ENCODE measurements around the gene SERPINB12. TPM values are rescaled to one million over a fixed set of nuclear protein-coding genes. Genes with fewer than 3 reads are reported as not detected.

SERPINB12 gene
- total RNA-seq, 1 experiment from 2014 or later = not detected

- Histone ChIP-seq H3K56ac (ENCODE audit: insufficient read length, low read depth, low read length) (no peak overlapping the region), H3K4ac (ENCODE audit: low read depth, low read length) (no peak overlapping the region), H3K4me2 (ENCODE audit: insufficient read depth, insufficient read length, low read length) (no peak overlapping the region), H3K27me3 (ENCODE audit: insufficient read depth, low read length) (no peaks in the 10 kb centered on the region), H3K9me3 (ENCODE audit: control insufficient read depth, low read depth, low read length) (no peaks in the 10 kb centered on the region), H2AK5ac (ENCODE audit: insufficient read length, low read length) (no peak overlapping the region), H2BK5ac (ENCODE audit: insufficient read length, low read length) (no peak overlapping the region), H3K14ac (ENCODE audit: insufficient read depth, low read length) (no peak overlapping the region), H3K27ac (ENCODE audit: insufficient read length, low read depth, low read length) (no peak overlapping the region), H3K4me1 (ENCODE audit: insufficient read depth, low read length) (no peaks in the 10 kb centered on the region), H3K79me1 (ENCODE audit: insufficient read depth, low read depth, low read length, poor library complexity, severe bottlenecking) (no peaks in the 10 kb centered on the region), H2BK120ac (ENCODE audit: low read depth, low read length, poor library complexity, severe bottlenecking) (no peak overlapping the region), H2BK12ac (ENCODE audit: insufficient read length, low read depth, low read length) (no peak overlapping the region), H4K20me1 (ENCODE audit: control insufficient read depth, insufficient read depth, insufficient read length) (no peaks in the 10 kb centered on the region), H2BK20ac (ENCODE audit: low read depth, low read length, poor library complexity, severe bottlenecking) (no peak overlapping the region), H3K79me2 (ENCODE audit: insufficient read depth, low read length) (no peaks in the 10 kb centered on the region), H3K23me2 (ENCODE audit: insufficient read length, low read depth, low read length, poor library complexity, severe bottlenecking) (no peaks in the 10 kb centered on the region), H2AFZ (ENCODE audit: low read length) (no peak overlapping the region), H4K5ac (ENCODE audit: insufficient read length, low read depth, low read length) (no peak overlapping the region), H2BK15ac (ENCODE audit: low read depth, low read length) (no peak overlapping the region), H3K18ac (ENCODE audit: insufficient read length, low read depth, low read length) (no peak overlapping the region), H3K9ac (ENCODE audit: extremely low read depth, insufficient read length, low read length) (no peak overlapping the region), H4K91ac (ENCODE audit: insufficient read length, low read depth, low read length) (no peak overlapping the region), H4K8ac (replicated peaks; ENCODE audit: insufficient read length, low read depth, low read length) (no peak overlapping the region), H3K23ac (ENCODE audit: insufficient read length, low read depth, low read length) (no peak overlapping the region), H3T11ph (ENCODE audit: low read length) (no peak overlapping the region)
- WGBS (ENCODE audit: extremely low coverage, insufficient read length, low lambda C conversion rate) = no CpG with 5 or more reads among the region's 3 CpGs
- peaks cover 8 to 12% of the 10 kb centered on the region in 2 experiments for H3K4me1 Mint-ChIP-seq
- no peak overlapping the region for H3K4me3 Mint-ChIP-seq
- no peaks in the 10 kb centered on the region for H3K27me3 Mint-ChIP-seq (ENCODE audit: low read depth)
- no peak for TF ChIP-seq CTCF (conservative IDR thresholded peaks at IDR 0.05)
- H3K36me3 Mint-ChIP-seq (ENCODE audit: insufficient read depth in 1 of 3, low read depth in 3 of 3) = peaks cover 0 to 7% (median 0%) of the 10 kb centered on the region in 3 experiments; a peak in 1 of 7 replicates
- H3K27ac Mint-ChIP-seq = no peak overlapping the region; a peak in 1 of 7 replicates
- H3K9me3 Mint-ChIP-seq = no peaks in the 10 kb centered on the region; a peak in 1 of 5 replicates
- no peak for DNase-seq
These were observed 75.1 kb downstream of the SERPINB12 start for GRCh38 chr18:63617049-63617914.
